HG03103 (cell line): ENCODE results near the gene MBNL2.

Experiments
- ATAC-seq: cut with Tn5 transposase; IDR thresholded peaks from one replicate; pipeline ENCODE4 v1.9.1; 2021; ENCODE audit warnings: low read depth; ENCODE audit not compliant: unreplicated experiment

Gene MBNL2

DNA sequence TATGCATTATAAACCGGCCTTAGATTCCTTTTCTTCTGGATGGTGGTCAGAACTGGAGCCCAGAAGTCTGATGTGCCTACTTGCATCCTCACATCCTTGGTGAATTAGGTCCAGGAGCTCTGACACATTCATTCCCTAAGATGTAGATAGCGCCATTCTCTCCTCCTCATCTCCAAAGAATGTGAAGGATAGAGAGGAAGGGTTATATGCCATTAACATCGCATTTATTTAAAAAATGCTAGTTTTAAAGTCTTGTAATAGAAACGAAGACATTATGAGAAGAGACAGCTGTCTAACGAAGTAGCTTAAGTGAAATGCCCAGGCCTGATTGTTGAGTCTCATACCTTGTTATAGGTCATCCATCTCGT is 9.7 kb downstream of the MBNL2 start:
- ATAC-seq = no peak

DNA sequence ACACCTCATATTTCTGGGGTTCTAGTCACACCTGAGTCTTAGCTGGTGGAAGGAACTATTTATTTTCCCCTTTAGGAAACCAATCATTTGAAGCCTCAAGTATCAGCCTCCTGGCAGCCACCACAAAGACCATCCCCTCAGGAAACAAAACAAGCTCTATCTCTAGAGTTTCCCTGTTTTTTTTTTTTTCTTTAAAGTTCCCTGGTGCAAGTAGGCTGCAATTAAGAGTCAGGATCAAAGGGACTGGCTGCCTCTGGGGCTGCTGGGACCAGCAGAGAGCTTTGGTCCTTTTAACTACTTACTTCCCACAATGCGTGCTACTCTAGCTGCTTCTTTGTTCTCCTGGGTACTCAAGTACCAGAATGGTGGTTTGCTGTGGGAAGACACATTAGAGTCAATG is 11.4 kb downstream of the MBNL2 start:
- ATAC-seq = no peak

DNA sequence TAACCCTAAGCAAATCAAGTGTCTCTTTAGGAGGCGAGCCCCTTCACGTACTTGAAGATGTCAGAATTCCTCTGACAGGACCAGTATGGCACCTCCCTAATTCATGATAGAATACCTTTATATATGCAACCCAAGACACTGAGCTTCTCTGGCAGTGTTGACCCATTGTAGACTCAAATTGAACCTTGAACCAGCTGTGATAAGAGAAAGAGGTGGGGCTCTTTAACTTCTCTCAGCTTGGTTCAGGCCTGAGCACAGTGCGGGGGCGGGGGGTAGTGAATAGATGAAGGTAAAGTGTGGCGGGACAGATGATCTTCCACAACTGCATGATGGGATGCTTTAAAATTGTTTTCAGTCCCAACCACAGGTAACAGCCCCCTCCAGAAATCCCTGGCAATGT is 12.1 kb downstream of the MBNL2 start:
- ATAC-seq = no peak

DNA sequence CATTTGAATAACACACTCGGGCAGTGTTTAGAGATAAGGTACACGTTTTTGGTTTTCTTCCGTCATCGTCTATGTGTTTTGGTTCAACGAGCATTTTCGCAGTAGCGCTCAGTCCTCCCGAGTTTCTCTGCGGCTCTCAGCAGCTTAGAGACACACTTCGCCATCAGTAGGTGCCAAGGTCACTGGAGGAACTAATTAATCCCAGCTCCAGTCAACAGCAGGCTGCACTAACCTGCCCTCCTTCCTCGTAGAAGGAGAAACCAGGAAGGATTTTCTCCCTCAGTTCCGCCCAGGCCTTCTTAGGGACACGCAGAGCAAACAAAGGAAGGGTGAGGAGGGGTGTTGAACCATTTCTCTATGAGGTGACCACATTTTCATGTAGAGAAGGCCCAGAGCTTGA is 12.6 kb downstream of the MBNL2 start:
- ATAC-seq = no peak

DNA sequence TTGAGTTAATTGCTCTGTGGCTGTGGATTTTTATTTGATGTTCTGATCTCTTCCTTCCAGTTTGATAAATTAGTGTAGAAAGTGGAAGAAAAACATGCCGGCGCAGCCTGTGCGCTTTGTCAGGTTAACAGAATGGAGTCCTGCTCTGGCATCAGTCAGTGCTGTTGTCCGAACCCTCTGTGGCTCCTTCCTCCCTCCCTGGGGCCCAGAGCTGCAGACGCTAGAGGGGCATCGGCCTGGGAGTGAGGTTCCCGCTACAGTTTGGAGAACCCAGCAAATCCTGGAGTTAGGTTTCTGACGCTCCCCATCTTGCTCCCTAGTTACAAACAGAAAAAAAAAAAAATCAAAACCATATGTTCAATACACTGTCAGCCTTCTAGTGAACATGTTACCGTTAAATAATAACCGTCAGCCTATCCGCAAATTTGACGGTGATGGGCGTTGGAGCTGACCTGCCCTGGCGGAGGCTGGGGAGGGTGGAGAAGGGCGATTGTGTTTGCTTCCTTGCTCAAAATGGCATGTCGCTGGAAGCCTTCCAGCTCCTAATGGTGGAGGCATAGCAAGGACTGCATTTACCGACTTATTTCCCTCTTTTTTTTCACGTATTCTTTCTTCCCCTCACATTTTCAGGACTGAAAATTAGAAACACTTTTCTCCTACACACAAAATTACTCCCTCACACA is 13.6 kb downstream of the MBNL2 start:
- no peak for ATAC-seq

DNA sequence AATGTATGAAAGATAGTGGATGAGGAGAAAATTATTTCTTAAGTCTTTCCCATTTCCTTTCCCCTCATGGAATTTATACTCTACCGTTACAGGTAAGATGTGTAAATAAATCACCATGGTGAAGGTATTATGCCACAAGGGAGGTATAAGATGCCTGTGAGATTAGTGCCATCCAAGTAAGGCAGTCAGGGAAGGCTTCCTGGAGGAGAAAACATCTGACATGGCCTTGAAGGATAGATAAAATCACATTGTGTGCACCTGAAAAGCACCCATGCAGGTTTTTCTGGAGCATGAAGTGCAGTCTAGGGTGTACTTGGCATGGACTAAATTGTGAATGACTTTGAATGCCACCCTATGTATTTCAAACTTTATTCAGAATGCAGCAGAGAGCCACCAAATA is 15.3 kb downstream of the MBNL2 start:
- ATAC-seq = no peak

DNA sequence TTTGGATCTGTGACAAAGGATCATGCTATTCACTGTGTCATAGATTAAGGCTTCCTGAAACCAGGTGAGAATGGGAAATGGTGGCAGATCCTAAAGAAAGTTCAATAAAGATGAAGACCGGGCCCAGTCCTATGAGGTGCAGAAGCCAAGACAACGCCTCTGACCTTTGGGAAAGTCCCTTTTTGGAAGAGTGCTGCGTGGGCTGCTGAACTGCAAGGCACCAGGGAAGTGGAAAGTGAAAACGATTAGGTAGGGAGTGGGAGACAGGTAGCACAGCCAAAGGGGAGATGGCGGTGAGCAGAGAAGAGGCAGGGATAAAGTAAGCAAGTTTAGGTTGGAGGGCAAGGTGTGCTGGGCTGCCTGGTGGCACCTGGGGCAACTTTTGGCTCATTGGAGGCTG is 16.3 kb downstream of the MBNL2 start:
- no peak for ATAC-seq

DNA sequence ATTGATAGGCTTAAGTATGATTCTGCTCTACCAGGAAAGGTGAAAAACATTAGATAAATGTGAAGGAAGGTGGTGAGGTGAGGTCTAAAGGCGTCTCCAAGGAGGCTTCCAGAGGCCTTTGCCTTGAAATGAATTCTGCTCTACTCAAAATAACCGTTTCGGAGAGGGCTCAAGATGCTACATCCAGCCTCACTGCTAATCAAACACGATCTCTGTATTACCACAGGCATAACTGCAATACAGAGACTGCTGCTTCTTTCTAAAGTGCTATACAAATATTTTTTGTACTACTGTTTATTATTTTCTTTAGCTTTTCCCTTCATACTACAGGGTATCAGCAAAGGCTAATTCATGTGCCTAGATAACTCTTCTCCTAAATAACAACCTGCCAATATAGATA is 16.8 kb downstream of the MBNL2 start:
- no peak for ATAC-seq

DNA sequence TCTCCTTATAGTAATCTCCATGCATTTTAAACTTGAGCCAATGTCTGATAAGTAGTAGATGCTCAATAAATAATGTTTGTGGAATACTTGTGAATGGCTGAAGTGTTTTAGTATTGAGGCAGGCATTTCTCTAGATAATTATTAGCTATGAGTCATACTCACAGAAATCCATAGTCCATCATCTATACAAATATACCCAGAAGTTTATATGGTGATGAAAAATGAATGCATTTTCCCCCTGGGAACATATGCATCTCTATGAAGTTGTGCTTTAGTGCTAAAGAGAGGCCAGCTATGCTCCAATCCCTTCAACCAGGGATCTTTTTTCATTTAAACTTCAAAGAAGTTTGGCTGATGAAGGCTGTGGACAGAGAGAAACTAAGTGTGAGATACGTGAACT is 17.2 kb downstream of the MBNL2 start:
- no peak for ATAC-seq

DNA sequence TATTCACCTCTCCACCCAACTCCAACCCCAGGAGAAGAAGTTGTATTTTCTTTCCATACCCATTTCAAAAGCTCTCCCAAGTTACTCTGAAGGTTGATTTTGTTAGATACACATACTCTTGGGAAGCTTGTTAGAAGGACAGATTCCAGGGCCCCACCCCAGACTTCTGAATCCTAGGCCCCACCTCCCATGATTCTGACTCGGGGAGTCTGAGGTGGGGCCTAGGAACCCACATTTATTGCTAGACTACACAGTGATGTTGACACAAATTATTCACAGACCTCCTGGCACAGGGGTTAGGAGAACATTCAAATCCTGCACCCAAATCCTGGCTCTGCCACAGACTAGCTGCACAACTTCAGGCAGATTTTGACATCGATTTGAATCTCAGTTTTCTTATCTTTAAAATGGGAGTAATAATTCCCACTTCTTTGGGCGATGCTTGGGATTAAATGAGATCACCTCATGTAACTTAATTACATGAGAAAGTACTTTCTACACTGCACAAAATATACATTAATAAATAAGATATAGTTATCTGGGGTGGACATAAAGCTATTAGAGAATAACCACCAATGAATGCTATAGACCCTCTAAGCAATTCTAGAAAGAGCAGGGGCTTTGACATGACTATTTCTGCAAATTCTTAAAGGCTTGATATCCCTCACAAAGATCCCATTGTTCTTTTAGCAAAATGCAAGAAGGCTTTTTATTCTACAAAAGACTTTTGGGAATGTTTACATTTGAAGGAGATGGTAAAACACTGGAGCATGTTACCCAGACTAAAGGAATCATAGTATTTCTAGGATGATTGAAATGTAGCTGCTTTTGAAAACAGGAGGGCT is 18.0 kb downstream of the MBNL2 start:
- ATAC-seq = no peak

DNA sequence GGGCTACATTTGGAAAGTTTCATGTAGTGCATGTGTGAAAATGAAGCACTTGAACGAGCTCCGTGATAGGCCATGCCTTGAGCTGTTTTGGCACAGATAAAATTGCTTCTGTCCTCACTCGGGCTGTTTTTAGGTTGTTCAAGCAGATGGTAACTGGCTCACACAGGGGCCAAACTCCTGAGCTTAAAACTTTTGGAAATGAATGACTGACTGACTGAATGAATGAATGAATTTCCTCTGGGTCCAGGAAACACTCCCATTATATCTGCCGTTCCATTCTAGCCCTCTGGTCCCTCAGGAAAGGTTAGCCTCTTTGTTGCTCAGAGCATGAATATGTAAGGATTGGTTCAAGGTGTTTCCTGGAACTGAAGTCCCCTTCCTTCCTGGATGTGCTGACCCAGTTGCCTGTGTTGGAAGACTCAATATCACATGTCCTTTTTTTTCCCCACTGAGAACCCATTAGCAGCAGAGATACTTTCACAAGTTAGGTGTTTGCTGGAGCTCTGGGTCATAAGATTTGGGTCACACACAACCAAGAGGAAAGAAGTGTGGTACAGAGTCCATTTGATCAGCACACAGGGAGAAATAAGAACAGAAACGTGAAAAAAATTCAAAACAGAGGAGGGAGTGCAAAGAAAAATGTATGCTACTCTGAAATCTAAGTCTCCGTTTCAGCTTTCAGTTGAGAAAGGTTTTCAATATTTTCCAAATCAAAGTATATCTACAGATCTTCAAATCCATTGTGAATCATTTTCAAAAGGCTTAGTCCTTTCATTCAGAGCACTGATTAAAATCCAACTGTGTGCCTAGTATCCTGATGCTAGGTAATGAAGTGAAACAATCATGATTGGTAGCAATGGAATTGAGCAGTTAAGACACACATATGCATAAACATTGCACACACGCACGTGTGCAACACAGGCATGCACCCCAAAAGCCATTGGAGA is 18.9 kb downstream of the MBNL2 start:
- ATAC-seq = no peak

DNA sequence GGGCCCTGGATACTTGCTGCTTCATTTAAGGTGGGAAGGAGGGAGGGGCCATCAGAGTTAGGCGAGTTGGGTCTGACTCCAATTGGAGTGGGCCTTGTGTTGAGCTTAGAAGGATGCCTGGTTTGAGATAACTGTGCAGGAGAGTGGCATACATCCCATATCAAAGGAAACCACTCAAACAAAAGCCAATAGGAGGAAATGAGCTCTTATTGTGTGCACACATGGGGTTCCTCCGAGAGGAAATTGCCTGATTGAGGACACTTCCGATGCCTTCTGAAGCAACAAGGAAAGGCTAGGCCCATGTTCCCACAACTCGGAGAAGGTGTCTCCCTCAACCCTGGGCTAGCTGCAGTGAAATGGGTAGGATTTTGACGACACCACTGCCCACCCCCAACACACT is 19.6 kb downstream of the MBNL2 start:
- no peak for ATAC-seq

DNA sequence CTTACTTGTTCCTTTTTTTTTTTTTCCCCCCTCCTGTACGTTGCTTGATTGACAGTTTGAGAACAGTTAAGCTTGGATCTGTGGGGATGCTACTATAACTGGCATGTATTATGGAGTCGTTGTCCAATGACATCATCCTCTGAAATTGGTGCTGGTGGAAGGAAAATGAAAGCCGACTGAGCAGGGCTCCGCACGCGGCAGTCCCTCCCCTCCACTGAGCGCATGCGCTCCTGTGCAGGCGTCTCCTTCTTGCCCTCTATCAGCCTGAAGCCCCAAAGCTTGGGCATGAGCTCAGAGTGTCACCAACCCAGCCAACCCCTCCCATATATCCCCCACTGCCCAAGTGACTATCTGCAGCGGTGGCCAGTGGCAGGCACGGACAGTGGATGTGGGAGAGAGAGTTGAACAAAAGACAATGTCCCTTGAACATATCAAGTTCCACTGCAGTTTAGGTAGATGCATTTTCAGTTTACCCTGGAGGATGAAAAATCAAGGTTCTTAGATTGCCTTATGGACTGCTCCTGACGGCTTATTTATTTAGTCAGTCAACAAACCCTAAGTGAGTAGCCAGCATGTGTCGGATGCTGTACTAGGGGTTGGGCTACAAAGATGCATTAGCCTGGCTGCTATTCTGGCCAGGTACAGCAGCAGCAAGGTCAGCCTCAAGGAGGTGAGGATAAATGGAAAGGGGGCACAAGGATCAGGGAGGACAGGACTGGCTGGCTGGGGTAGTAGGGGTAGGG is 20.8 kb downstream of the MBNL2 start:
- no peak for ATAC-seq

DNA sequence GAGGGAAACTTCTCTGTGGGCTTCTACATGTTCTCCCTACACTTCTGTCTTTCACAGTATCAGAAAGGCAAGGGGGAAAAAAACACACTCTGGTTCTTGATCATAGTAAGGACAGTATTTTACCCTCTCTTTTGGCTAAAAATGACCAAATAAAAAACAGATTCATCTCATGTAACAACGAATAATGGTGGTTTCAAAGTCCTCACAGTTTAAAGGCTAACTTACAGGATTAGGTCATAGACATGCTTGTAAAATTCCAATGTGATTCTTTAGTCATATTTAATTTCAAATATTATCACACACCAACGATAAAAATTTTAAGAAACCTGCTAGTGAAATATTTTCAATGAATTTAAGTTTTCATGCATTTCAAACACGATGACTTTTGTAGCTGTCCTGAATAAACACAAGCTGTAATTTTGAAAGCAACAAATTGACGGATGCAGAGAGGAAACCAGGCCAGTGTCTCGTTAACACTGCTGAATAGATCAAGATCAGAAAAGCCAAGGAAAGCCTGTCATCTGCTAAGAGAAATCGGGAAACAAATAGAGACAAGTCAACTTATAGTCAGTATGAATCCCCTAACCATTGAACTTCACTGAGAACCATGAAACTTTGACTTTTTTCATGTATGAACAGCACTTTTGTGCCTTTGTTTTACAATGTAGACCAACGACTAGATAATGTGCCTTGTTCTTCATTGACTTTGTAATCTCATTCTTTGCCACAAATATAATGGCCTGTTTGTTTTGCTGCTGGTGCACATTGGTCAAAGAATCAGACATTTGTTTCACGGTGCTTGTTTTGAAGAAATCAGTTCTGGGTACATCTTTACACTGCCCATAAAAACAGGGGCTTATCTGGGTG is 22.0 kb downstream of the MBNL2 start:
- no peak for ATAC-seq

DNA sequence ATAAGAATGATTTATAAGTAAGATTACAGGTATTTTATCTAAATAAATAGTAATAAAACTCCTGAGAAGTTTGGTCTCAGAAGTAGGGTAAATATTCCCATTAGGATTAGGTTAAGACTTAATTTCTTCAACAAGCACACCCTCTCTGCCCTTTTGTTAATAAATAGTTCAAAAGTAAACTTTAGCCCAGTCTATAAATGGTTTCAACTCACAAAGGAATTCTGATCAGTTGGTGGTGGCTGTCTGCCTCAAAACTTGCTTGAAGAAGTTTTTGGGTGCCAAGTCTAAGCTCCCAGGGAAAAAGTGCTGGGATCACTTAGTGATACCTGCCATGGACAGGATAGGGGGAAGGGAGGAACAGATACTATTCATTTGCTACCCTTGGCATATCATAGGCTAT is 22.9 kb downstream of the MBNL2 start:
- no peak for ATAC-seq

DNA sequence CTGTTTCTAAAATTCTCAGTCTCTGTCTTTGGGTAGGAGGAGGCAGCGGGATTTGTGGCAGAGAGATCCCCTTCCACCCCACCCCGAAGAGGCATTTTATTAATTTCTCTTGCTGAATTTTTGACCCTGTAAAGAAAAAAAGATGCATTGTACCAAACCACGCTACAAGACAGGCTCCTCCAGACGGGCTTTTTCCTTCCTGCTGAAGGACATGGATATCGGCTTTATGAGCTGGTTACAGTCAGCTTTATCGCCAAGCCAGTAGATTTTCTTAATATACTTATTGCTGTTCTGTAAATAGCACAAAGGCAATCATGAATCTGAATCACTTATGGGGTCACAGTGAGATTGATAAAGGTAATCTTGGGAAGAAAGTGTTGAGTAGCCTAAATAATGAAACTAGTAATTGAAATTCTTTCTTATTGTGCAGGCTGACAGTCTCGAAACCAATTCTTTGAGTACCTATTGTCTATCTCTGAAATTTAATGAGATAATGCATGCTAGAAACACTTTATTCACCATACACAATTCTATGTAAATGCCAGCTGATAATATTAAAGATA is 24.5 kb downstream of the MBNL2 start:
- no peak for ATAC-seq

DNA sequence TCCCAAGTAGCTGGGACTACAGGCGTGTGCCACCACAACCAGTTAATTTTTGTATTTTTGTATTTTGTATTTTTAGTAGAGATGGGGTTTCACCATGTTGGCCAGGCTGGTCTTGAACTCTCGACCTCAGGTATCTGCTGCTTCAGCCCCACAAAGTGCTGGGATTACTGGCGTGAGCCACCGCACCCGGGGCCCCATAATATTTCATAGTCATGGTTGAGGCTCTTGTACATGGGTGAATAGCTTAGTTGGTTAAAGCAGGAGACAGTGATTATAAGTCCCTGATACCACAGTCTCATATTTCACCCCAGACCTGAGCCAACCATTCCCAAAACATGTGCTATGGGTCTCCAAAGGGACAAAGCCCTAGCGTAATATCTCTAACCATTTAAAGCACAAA is 26.1 kb downstream of the MBNL2 start:
- no peak for ATAC-seq

DNA sequence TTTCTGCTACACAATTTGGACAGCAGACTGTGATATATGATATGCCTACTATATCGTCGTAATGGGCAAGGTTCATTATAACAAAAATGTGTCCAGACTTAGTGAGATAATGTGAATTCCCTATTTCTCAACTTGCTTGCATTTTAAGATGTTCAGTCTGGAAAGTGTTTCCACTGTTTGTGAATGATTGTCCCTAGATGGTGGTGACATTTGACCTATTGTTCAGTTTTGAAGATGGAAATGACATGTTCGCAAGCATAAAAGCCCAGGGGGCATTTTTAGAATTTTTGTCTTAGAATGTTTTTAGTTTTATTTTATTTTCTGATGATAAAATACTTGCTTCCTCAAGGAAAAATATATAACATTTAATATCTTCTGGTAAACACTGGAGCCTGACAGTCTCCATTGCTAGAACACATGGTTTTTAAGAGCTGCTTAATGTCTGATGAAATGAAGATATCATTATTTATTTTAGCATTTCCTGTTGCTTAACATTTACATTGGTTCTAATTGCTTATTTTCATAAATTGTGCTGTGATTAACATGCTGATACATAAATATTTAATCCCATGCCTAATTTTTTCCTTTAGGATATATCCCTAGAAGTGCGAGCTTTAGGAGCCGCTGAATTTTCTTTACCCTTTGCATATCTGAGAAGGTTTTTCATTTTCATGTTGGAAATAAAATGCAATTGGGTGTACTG is 27.1 kb downstream of the MBNL2 start:
- no peak for ATAC-seq
